ENCODE data around the gene MB. TPM values are rescaled to one million over a fixed set of nuclear protein-coding genes. Genes with fewer than 3 reads are reported as not detected.

Gene MB
- polyA plus RNA-seq, 2 of the 4 experiments (the other 2 are of a cell fraction), result 6.9 to 12.1 TPM

DNA sequence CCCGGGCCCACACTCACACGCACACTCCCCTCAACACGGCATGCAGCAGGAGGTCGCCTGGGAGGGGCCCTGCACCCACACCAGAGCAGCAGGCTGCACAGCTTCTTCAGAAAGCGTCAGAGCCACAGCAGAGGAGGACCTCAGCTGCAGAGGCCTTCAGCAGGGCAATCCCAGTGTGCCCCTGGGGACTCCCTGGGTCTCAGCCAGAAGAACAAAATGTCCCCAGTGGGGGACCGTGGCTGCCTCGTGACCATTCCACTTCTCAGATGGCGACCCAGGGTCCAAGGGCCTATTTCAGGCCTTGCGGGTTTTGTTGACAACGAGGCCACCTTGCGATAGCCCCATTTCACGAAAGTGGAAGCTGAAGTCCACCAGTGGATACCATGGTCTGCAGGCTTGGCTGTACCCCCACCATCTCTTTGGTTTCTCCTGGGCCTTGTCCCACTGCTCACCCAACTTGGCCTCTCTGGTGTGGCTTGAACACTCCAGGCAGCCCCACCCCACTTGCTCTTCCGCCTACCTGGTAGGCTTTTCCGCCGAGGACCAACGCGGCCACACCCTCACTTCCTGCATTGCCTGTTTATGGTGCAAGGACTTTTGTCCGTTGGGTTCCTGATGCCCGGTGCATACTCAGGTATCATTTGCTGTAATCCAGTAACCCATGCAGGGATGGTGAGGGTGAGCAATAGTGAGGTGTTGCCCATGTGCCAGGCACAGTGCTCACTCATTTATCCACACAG lies 38.1 kb downstream of the MB start:
- Histone ChIP-seq H3K4me3 (no peak overlapping the region), H3K9me3 (no peaks in the 10 kb centered on the region), H3K4me1 (peaks cover 16% of the 10 kb centered on the region), H3K27ac (no peak overlapping the region), H3K4me2 (no peak overlapping the region)
- ChIA-PET CTCF (interaction anchor here (0.6 to 7.7 kb wide), 3 partner anchors 142 to 1571 kb away, joined by 3 to 121 read pairs (median 4); no protein-coding TSS in a partner anchor), POLR2A (no interaction called here)
- no peak for FAIRE-seq
- no peak for TF ChIP-seq SREBF2 (IDR thresholded peaks at IDR 0.05)
- TF ChIP-seq, protein P1, sequence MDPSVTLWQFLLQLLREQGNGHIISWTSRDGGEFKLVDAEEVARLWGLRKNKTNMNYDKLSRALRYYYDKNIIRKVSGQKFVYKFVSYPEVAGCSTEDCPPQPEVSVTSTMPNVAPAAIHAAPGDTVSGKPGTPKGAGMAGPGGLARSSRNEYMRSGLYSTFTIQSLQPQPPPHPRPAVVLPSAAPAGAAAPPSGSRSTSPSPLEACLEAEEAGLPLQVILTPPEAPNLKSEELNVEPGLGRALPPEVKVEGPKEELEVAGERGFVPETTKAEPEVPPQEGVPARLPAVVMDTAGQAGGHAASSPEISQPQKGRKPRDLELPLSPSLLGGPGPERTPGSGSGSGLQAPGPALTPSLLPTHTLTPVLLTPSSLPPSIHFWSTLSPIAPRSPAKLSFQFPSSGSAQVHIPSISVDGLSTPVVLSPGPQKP (IDR thresholded peaks at IDR 0.05; ENCODE audit: low read depth, low read length), result no peak
- TF ChIP-seq ATOH8 (CRISPR knock-in tag; IDR thresholded peaks at IDR 0.05; ENCODE audit: low read depth), result no peak
- no peak for ATAC-seq
- 95% methylated on average over 11 of the region's 19 CpGs for WGBS (ENCODE audit: missing lambda C conversion rate)
- no peak for DNase-seq (ENCODE audit: low read depth in 1 of 2, low spot score in 1 of 2)

DNA sequence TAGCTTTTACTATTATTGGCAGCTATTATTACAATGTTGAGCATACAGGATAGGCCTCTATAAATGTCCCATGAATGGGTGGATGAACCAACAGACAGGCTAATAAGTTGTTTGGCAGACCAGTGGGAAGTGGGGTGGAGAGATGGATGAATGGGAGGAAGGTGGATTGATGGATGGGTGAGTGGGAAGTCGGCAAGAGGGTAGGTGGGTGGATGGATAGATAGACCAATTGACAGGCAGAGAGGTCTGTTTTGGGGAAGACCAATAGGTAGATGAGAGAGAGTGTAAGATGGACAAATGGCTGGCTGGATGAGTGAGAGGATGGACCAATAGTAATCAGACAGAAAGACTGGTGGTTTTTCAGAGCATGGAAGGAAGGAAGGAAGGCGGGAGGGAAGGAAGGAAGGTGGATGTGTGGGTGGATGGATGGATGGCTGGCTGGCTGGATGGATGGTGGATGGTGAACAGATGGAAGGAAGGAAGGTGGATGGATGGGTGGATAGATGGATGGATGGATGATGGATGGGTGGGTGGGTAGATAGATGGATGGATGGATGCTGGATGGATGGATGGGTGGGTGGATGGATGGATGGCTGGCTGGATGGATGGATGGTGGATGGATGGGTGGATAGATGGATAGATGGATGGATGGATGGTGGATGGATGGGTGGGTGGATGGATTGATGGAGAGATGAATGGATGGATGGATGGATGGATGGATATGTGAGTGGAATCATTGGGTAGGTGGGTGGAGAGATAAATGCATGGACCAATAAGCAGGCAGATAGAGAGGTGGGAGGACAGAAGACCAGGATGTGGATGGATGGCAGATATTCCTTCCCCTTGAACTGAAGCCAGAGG lies 39.1 kb downstream of the MB start:
- ATAC-seq (no peak), DNase-seq (ENCODE audit: low read depth in 1 of 2, low spot score in 1 of 2) (no peak), FAIRE-seq (no peak)
- Histone ChIP-seq H3K4me3 (no peak overlapping the region), H3K4me1 (peaks cover 10% of the 10 kb centered on the region), H3K27ac (no peak overlapping the region), H3K4me2 (no peak overlapping the region), H3K9me3 (no peaks in the 10 kb centered on the region)
- CTCF ChIA-PET, result interaction anchor here (7.7 kb wide), 1 partner anchor 148 kb away, joined by 121 read pairs; no protein-coding TSS in a partner anchor
- WGBS (ENCODE audit: missing lambda C conversion rate), result 79% methylated on average over 2 of the region's 2 CpGs
- POLR2A ChIA-PET, result no interaction called here
- TF ChIP-seq KDM1A (IDR thresholded peaks at IDR 0.05; ENCODE audit: low read depth), result no peak
- no peak for TF ChIP-seq HOXB5 (CRISPR knock-in tag; IDR thresholded peaks at IDR 0.05)
- TF ChIP-seq, protein P2, sequence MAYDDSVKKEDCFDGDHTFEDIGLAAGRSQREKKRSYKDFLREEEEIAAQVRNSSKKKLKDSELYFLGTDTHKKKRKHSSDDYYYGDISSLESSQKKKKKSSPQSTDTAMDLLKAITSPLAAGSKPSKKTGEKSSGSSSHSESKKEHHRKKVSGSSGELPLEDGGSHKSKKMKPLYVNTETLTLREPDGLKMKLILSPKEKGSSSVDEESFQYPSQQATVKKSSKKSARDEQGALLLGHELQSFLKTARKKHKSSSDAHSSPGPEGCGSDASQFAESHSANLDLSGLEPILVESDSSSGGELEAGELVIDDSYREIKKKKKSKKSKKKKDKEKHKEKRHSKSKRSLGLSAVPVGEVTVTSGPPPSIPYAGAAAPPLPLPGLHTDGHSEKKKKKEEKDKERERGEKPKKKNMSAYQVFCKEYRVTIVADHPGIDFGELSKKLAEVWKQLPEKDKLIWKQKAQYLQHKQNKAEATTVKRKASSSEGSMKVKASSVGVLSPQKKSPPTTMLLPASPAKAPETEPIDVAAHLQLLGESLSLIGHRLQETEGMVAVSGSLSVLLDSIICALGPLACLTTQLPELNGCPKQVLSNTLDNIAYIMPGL (CRISPR knock-in tag; IDR thresholded peaks at IDR 0.05; ENCODE audit: borderline replicate concordance), result no peak
- TF ChIP-seq CHD4 (IDR thresholded peaks at IDR 0.05; ENCODE audit: borderline replicate concordance), result no peak
- TF ChIP-seq FOXS1 (CRISPR knock-in tag; IDR thresholded peaks at IDR 0.05), result no peak
- TF ChIP-seq PHF8 (IDR thresholded peaks at IDR 0.05; ENCODE audit: borderline replicate concordance, low read depth), result no peak
- no peak for TF ChIP-seq MYC (IDR thresholded peaks at IDR 0.05; ENCODE audit: borderline replicate concordance, low read length)
- TF ChIP-seq EHMT2 (IDR thresholded peaks at IDR 0.05; ENCODE audit: low read depth), result no peak
- TF ChIP-seq RNF2 (IDR thresholded peaks at IDR 0.05; ENCODE audit: borderline replicate concordance, low read depth), result no peak
- no peak for TF ChIP-seq SMC3 (IDR thresholded peaks at IDR 0.05)
- TF ChIP-seq MAFK (IDR thresholded peaks at IDR 0.05; ENCODE audit: partially characterized antibody), result no peak
- no peak for TF ChIP-seq SREBF2 (IDR thresholded peaks at IDR 0.05)
- no peak for TF ChIP-seq RAD21 (conservative IDR thresholded peaks at IDR 0.05 in 1 of 2, IDR thresholded peaks at IDR 0.05 in 1 of 2)
- TF ChIP-seq NPAS2 (CRISPR knock-in tag; IDR thresholded peaks at IDR 0.05; ENCODE audit: borderline replicate concordance), result no peak
- TF ChIP-seq JUNB (IDR thresholded peaks at IDR 0.05), result no peak
- TF ChIP-seq RFX5 (IDR thresholded peaks at IDR 0.05), result no peak
- no peak for TF ChIP-seq KDM5A (IDR thresholded peaks at IDR 0.05)
- no peak for TF ChIP-seq POLR2A (IDR thresholded peaks at IDR 0.05; ENCODE audit: low read length)
- TF ChIP-seq CEBPB (IDR thresholded peaks at IDR 0.05), result no peak
